ENCODE data around the gene TMC6. TPM values are rescaled to one million over a fixed set of nuclear protein-coding genes. Genes with fewer than 3 reads are reported as not detected.
"Not testable (repeated sequence)": the region's sequence is repeated elsewhere in the genome, so short reads cannot be mapped to it uniquely, and the experiment has no call there.

Gene TMC6
- total RNA-seq, 2 donors from 2014 or later: 21.0 to 32.3 TPM

- no peak for TF ChIP-seq POLR2A (IDR thresholded peaks at IDR 0.05)
- no peak for TF ChIP-seq CTCF (IDR thresholded peaks at IDR 0.05)
- intact Hi-C loops (cut with DNase I): no loop called here
- Histone ChIP-seq H3K27me3 (no peaks in the 10 kb centered on the region), H3K36me3 (replicated peaks in 1 of 2; ENCODE audit: insufficient read depth in 1 of 2, low read depth in 2 of 2) (no peaks in the 10 kb centered on the region), H3K4me1 (peaks cover 69% of the 10 kb centered on the region), H3K4me3 (no peak overlapping the region), H3K27ac (peak overlapping the region in 2 of 4 donors; percentile 60 to 67), H3K9me3 (no peaks in the 10 kb centered on the region)
- 65 to 68% methylated on average over 5 to 16 of the region's 16 CpGs for WGBS, 2 donors
- DNase-seq (peak; percentile 63 to 92 (median 82)), ATAC-seq (no peak)
Measured at GRCh38 chr17:78142119-78142861, 13.7 kb upstream of the TMC6 start.

DNA sequence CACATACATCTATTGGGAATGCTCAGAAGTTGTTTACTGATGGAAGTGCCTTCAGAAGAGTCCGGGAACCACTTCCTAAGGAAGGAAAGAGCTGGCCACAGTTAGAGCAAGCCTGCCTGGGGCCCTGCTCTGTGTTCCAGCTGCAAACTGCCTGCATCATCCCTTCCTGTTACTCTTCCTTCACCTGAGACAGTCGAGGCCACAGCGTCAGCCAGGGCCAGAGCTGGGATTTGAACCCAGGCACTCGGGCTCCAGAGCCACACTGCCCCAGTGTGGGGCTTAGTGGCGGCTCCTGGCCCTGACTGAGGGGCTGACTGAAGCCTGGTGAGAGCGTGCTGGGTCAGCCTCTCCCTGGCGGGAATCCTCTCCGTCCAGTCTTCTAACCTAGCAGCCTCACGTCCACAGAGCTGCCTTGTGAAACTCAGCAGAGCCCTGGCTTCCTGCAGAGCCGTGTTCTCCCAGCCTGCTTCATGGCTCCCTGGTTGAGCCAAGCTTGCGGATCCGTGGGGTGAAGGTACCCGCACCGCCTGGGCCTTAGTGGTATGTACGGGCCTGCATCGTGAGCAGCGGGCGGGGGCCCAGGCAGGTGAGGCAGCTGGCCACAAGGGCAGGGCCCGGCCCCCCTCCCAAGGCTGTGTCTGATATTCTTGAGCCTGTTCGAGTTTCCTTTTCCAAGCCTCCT is 13.0 kb upstream of the TMC6 start:
- no peak for TF ChIP-seq CTCF (IDR thresholded peaks at IDR 0.05)
- TF ChIP-seq POLR2A (IDR thresholded peaks at IDR 0.05): no peak
- H3K36me3 ChIP-seq (replicated peaks in 1 of 2; ENCODE audit: insufficient read depth in 1 of 2, low read depth in 2 of 2): no peaks in the 10 kb centered on the region
- no peak for ATAC-seq
- WGBS, 2 donors: 78 to 85% methylated on average over 10 to 18 of the region's 20 CpGs
- intact Hi-C loops (cut with DNase I): no loop called here
- no peaks in the 10 kb centered on the region for H3K27me3 ChIP-seq
- H3K4me1 ChIP-seq: peaks cover 62% of the 10 kb centered on the region
- H3K27ac ChIP-seq: peak overlapping the region in 2 of 4 donors; percentile 60 to 67
- H3K9me3 ChIP-seq: no peaks in the 10 kb centered on the region
- no peak overlapping the region for H3K4me3 ChIP-seq
- DNase-seq: no peak

DNA sequence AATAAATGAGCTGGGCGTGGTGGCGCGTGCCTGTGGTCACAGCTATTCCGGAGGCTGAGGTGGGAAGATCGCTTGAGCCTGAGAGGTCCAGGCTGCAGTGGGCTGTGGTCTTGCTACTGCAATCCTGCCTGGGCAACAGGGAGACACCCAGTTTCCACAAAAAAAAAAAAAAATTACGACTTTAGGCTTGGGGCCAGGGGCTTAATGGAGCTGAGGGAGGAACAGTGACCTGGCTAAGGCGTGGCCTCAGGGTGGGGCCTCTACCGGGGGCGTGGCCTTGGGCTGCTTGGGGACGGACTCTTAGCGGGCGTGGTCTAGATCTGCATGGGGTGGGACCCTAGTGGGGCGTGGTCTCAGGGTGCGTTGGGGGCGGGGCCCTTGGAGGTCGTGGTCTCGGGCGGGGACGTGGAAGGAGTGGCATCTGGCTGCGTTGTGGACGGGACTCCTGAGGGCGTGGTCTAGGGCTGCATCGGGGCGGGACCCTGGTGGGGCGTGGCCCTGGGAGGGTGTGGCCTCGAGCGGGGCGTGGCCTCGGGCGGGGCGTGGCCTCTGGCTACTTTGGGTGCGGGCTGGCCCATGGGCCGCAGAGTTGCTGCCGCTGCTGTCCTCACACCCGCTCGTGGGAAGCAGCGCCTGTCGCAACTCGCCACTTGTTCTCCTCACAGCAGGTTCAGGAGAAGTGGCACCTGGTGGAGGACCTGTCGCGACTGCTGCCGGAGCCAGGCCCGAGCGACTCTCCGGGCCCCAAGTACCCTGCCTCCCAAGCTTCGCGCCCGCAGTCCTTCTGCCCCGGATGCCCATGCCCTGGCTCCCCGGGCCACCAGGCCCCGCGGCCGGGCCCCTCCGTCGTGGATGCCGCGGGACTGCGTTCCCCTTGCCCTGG is 11.9 kb upstream of the TMC6 start:
- Histone ChIP-seq H3K4me3 (no peak overlapping the region), H3K9me3 (no peaks in the 10 kb centered on the region), H3K27me3 (no peaks in the 10 kb centered on the region), H3K4me1 (peaks cover 50% of the 10 kb centered on the region), H3K36me3 (replicated peaks in 1 of 2; ENCODE audit: insufficient read depth in 1 of 2, low read depth in 2 of 2) (no peaks in the 10 kb centered on the region), H3K27ac (peak overlapping the region in 1 of 4 donors; percentile 24)
- DNase-seq (peak; percentile 88 to 99 (median 96)), ATAC-seq (peak; percentile 70)
- WGBS, 2 donors: 25 to 28% methylated on average over 53 to 54 of the region's 58 CpGs
- TF ChIP-seq POLR2A (IDR thresholded peaks at IDR 0.05) (peak in 2 of 3 donors; percentile 56 to 61), CTCF (IDR thresholded peaks at IDR 0.05) (no peak)
- intact Hi-C loops (cut with DNase I): no loop called here

- H3K9me3 ChIP-seq; H3K36me3 ChIP-seq (replicated peaks in 1 of 2; ENCODE audit: insufficient read depth in 1 of 2, low read depth in 2 of 2); H3K27me3 ChIP-seq; H3K4me3 ChIP-seq; DNase-seq; ATAC-seq; intact Hi-C loops (cut with DNase I): not testable (repeated sequence)
- H3K4me1 ChIP-seq: peaks cover 44% of the 10 kb centered on the region
- H3K27ac ChIP-seq: peak overlapping the region in 1 of 4 donors; percentile 24
- WGBS, 2 donors: 87 to 91% methylated on average over 12 of the region's 12 CpGs
Measured at GRCh38 chr17:78139861-78140168, 11.3 kb upstream of the TMC6 start.
